ENCODE results near the gene NAA15.

- TF ChIP-seq GATA2 (IDR thresholded peaks at IDR 0.05; ENCODE audit: low read depth, low read length) (no peak), GATA3 (IDR thresholded peaks at IDR 0.05; ENCODE audit: low read depth, low read length) (no peak)
Observed at GRCh38 chr4:139469216-139469615, 167.9 kb downstream of the NAA15 start.

Measured in SH-SY5Y (cell line).